GM06990 (cell line): ENCODE results near the gene DDX1.

Experiments used
- DNase-seq: peaks from one replicate; pipeline ENCODE4 v3.0.0-alpha.2; 2011; ENCODE audit not compliant: insufficient read length; ENCODE audit errors: extremely low read depth
- H3K27me3 ChIP-seq: replicated peaks from 2 replicates; pipeline ENCODE4 v1.6.0; 2011; ENCODE audit warnings: low read length; ENCODE audit not compliant: control insufficient read depth, insufficient read depth
- H3K36me3 ChIP-seq: 2 replicates; pipeline ENCODE4 v1.5.1; 2011; ENCODE audit warnings: low read length; ENCODE audit not compliant: control insufficient read depth, insufficient read depth
- H3K4me3 ChIP-seq: replicated peaks from 2 replicates; pipeline ENCODE4 v1.5.1; 2011; ENCODE audit warnings: low read depth, mild to moderate bottlenecking, control low read depth, low read length
- TF ChIP-seq, protein P1 (sequence below): IDR thresholded peaks from 2 replicates; pipeline ENCODE4 v1.5.1; 2011; ENCODE audit warnings: low read length, control low read depth, mild to moderate bottlenecking, inconsistent platforms; ENCODE audit not compliant: insufficient read depth, poor library complexity, severe bottlenecking

Gene DDX1

DNA sequence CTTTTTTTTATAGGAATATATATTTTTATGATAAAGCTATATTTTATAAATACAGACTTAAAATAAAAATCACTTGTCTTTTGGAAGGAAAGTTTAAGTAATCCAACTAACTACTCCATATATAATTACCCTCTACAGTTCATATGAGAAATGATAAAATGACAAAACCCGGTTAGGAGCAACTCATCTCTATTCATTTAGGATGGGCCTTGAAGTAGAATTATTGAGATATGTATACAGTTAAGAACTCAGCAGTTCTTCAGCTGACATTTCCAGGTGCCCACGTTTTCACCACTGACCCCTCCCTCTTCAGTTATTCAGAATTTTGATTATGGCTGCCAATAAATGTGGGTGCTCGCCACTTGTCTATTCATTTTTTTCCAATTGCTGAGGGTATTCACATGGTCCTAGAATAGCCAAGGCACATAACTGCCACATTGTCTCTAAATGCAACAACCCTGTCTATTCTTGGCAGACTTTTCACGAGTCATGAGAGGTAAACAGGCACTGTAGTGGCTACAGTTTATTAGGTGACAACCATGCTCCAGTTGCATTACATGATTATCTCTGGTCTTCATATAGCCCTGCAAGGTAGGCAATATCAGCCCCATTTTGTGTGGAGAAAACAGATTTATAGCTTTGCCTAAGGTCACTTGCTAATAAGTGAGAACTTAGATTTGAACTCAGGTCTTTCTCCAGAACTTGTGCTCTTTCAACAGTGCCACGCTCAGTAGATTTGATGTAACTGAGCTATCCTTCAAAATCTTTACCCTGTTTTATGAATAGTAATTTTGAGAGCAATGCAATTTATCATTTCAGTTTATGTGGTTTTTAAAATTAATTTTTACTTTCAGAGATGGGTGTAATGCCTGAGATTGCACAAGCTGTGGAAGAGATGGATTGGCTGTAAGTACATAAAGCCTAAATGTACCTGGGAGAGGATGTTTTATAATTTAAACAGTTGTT, 2.9 kb downstream of the DDX1 start:
- H3K36me3 ChIP-seq = peaks cover 7% of the 10 kb centered on the region
- TF ChIP-seq, protein P1, sequence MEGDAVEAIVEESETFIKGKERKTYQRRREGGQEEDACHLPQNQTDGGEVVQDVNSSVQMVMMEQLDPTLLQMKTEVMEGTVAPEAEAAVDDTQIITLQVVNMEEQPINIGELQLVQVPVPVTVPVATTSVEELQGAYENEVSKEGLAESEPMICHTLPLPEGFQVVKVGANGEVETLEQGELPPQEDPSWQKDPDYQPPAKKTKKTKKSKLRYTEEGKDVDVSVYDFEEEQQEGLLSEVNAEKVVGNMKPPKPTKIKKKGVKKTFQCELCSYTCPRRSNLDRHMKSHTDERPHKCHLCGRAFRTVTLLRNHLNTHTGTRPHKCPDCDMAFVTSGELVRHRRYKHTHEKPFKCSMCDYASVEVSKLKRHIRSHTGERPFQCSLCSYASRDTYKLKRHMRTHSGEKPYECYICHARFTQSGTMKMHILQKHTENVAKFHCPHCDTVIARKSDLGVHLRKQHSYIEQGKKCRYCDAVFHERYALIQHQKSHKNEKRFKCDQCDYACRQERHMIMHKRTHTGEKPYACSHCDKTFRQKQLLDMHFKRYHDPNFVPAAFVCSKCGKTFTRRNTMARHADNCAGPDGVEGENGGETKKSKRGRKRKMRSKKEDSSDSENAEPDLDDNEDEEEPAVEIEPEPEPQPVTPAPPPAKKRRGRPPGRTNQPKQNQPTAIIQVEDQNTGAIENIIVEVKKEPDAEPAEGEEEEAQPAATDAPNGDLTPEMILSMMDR = no peak

DNA sequence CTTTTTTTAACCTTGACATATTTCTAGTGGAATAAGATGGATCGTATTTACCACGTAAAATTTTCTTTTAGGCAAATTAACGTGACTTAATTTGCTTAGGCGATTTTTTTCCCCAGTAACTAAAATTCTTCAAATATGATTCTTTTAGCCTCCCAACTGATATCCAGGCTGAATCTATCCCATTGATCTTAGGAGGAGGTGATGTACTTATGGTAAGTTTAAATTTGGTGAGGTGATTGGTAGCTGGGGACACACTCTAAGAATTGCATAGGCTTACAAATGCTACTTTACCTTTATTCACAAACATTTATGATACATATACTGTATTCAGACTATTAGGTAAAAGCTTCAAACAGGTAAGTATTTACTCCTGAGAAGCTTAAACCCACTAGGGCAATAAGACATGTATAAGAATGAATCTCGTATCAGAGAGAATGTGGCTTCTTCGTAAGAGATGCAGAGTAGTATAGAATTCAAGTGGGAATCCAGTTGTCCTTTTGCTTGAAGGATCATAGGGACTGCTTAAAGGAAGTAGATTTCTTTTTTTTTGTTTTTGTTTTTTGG, 3.8 kb downstream of the DDX1 start:
- H3K4me3 ChIP-seq = no peak overlapping the region
- no peak for DNase-seq
- H3K36me3 ChIP-seq = peaks cover 7% of the 10 kb centered on the region
- H3K27me3 ChIP-seq = no peaks in the 10 kb centered on the region
- TF ChIP-seq, protein P1 = no peak

More for the DNA sequence above, 2.9 kb downstream of the DDX1 start:
- Histone ChIP-seq H3K4me3 (no peak overlapping the region), H3K27me3 (no peaks in the 10 kb centered on the region)
- DNase-seq = no peak

DNA sequence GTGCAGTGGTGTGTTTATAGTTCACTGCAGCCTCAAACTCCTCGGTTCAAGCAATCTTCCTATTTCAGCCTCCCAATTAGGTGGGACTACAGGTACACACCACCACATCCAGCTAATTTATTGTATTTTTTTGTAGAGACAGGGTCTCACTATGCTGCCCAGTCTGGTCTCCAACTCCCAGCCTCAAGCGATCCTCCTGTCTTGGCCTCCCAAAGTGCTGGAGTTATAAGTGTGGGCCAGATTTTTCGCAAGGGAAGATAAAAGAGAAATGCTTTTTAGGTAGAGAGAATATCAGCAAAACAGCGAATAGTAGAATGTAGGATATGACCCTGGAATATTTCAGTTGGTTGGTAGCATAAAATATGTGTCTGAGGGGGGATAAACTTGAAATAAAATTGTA, 4.3 kb downstream of the DDX1 start:
- H3K4me3 ChIP-seq = no peak overlapping the region
- no peaks in the 10 kb centered on the region for H3K27me3 ChIP-seq
- peaks cover 9% of the 10 kb centered on the region for H3K36me3 ChIP-seq
- TF ChIP-seq, protein P1 = no peak
- DNase-seq = no peak

DNA sequence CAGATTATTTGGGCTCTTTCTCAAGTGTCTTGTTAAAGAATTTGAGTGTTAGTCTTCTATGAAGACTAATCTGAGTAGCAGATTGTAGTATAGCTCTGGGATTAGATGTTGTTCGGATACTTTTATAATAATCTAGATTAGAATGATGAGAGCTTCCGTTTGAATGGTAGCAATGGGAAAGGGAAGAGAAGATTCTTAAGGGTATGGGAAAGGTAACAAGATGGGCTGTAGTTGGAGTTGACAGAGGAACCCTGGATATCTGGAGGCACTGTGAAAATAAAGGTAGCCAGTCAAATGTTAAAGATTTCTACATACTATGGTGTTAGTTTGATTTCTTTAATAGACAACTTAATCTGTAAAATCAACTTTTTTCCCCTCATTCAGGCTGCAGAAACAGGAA, 4.7 kb downstream of the DDX1 start:
- no peak overlapping the region for H3K4me3 ChIP-seq
- H3K27me3 ChIP-seq = no peaks in the 10 kb centered on the region
- H3K36me3 ChIP-seq = peaks cover 11% of the 10 kb centered on the region
- DNase-seq = no peak
- TF ChIP-seq, protein P1 = no peak

DNA sequence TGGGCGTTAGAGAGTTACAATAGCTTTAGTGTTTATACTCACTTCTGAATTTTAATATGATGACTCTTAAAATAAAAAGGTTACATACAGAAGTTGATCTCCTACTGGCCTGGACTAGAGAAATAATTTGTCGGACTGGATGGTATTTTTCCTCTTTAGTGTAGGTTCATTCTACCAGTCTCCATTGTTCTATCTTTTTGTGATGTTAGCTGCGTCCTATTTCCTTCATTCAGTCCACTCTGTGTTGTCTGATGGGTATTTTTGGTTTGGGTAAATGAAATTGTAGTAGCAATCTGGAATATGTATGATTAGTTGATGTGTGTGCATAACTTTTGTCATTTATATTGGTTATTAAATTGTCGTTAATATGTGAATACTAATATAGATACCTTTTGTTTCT, 5.3 kb downstream of the DDX1 start:
- TF ChIP-seq, protein P1 = no peak
- DNase-seq = no peak
- peaks cover 11% of the 10 kb centered on the region for H3K36me3 ChIP-seq

More for the DNA sequence above, 5.3 kb downstream of the DDX1 start:
- no peak overlapping the region for H3K4me3 ChIP-seq
- H3K27me3 ChIP-seq = no peaks in the 10 kb centered on the region
